Epithelial cell of proximal tubule (primary cell): ENCODE results near the gene MXD1. TPM values are rescaled to one million over a fixed set of nuclear protein-coding genes. Genes with fewer than 3 reads are reported as not detected.

Source experiments
- DNase-seq: peaks from one replicate; pipeline ENCODE4 v3.0.0-alpha.2; 2011; ENCODE audit warnings: low read depth
- H3K4me3 ChIP-seq: 2 replicates; pipeline ENCODE4 v1.5.1; 2011; ENCODE audit warnings: low read depth, mild to moderate bottlenecking, low read length
- total RNA-seq: library from RNA; depleted of rRNA; stranded (reverse); fragments of >200 nt; gene quantifications from 2 replicates; pipeline ENCODE4 v1.2.3, GENCODE V29; 2015
- TF ChIP-seq, protein P1 (sequence below): conservative IDR thresholded peaks from 2 replicates; pipeline ENCODE4 v1.5.1; 2012; ENCODE audit warnings: low read depth, mild to moderate bottlenecking, low read length

Gene MXD1
- total RNA-seq, 1 donor from 2014 or later, result 2.2 TPM

DNA sequence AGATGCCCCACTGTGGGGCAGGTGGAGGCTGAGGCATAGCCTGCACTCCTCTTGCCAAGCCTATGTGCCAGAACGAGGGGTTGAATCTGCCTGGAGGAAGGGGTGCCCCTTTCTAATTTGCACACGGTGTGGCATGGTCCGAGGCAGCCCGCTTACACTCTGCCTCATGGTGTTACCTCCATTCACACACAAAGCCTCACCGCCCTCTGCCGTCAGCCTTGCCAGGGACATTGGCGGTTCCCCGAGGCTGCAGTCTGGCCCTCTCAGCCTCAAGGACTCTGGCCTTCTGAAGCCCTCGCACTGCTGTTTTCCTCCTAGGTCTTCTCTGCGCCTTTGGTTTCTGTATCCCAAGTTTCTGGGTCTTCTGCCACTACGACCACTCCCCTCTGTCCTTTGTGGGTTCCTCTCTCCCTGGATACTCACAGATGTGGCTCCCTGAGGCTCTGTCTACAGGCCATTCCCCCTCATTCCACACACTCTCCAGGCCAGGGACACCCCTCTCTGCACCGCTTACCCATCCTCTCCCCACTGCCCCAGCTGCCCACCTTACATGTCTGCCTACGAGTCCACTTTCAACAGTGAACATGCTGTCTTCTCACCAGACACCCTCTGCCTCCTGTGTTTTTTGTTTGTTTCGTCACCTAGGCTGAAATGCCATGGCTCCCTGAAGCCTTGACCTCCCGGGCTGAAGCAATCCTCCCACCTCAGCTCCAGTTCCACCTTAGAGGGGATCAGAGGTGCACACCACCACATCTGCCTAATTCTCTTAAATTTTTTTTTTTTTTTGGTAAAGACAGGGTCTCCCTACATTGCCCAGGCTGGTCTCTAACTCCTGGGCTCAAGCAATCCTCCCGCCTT, 54.4 kb downstream of the MXD1 start:
- TF ChIP-seq, protein P1, sequence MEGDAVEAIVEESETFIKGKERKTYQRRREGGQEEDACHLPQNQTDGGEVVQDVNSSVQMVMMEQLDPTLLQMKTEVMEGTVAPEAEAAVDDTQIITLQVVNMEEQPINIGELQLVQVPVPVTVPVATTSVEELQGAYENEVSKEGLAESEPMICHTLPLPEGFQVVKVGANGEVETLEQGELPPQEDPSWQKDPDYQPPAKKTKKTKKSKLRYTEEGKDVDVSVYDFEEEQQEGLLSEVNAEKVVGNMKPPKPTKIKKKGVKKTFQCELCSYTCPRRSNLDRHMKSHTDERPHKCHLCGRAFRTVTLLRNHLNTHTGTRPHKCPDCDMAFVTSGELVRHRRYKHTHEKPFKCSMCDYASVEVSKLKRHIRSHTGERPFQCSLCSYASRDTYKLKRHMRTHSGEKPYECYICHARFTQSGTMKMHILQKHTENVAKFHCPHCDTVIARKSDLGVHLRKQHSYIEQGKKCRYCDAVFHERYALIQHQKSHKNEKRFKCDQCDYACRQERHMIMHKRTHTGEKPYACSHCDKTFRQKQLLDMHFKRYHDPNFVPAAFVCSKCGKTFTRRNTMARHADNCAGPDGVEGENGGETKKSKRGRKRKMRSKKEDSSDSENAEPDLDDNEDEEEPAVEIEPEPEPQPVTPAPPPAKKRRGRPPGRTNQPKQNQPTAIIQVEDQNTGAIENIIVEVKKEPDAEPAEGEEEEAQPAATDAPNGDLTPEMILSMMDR, result no peak
- H3K4me3 ChIP-seq, result no peak overlapping the region
- DNase-seq, result no peak

DNA sequence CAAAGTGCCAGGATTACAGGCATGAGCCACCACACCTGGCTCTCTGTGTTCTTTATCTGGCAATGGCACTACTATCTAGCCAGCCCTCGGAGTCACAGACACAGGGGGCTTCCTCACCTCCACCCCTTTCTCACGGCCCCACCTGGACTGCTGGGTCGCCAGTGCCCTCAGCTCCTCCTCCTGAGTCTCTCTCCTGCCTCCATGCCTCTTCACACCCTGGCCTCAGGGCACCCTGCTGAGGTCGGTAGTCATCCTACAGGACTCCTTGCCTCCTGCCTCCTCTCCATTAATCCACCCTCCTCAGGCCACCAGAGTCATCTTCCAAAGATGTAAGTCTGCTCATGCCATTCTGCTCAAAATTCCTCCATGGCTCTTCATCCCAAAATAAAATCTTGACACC, 55.1 kb downstream of the MXD1 start:
- DNase-seq, result no peak
- H3K4me3 ChIP-seq, result no peak overlapping the region
- TF ChIP-seq, protein P1, result no peak

DNA sequence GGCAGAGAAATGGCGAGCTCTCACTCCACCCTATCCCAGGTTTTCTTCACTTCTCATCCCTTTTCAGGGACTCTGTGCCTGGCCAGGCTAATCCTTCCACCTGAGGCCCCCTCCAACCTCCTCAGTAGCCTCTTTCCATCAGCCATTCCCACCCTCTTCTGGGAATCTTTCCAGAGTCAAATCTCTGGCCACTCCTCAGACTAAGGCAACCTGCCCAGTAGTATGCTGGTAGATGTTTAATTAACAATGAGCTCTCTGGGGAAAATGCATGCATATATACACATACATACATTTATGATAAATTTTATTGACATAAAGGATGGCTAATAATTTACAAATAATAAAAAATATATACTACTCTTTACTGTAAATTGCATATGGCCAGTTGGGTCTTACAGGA, 57.9 kb downstream of the MXD1 start:
- TF ChIP-seq, protein P1, result no peak

DNA sequence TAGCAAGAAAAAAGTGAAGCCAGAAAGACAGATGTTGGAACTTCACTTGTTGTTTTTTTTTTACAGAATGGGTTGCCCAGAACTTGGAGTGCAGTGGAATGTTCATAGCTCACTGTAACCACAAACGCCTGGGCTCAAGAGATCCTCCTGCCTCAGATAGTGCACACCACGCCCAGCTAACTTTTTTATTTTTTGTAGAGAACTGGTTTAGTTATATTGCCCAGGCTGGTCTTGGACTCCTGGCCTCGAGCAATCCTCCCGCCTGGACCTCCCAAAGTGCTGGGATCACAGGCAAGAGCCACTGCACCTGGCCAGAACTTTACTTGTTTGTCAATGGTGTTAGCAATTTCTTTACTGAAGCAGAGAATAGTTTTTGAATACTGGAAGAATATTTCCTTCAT, 58.4 kb downstream of the MXD1 start:
- DNase-seq, result no peak
- H3K4me3 ChIP-seq, result no peak overlapping the region
- TF ChIP-seq, protein P1, result no peak

More for the DNA sequence above, 57.9 kb downstream of the MXD1 start:
- no peak for DNase-seq
- no peak overlapping the region for H3K4me3 ChIP-seq

DNA sequence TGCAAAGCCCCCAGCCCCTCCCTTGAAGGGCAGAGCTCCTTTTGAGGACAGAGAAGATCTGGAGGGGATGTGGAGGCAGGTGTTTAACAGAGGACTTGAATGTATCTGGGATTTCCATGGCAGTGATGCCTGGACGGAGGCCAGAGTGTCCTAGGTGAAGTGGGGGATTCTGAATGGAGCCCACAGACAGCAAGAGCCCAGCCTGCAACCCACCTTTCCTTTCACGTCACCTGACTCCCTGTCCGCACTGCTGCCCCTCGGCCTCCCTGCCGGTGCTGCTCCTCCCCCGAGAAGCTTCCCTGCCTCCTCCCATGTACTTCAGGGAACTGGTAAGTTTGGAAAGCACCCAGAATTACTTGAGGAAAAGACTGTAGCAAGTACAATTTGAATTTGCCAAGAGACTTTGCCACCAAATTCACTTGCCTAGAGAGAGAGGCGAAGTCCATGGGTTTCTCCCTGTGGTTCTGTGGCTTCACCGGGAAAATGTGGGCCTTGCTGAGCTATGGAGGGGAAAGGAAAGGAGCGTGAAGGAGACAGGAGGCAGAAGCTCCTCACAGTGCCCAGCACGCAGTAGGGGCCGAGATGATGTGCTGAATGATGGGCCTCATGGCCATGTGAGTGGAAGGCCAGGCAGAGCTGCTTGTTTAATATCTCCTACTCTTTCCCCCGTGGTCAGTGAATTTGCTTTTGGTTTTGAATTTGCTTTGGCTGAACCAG, 60.4 kb downstream of the MXD1 start:
- no peak for DNase-seq
- H3K4me3 ChIP-seq, result no peak overlapping the region
- TF ChIP-seq, protein P1, result no peak

DNA sequence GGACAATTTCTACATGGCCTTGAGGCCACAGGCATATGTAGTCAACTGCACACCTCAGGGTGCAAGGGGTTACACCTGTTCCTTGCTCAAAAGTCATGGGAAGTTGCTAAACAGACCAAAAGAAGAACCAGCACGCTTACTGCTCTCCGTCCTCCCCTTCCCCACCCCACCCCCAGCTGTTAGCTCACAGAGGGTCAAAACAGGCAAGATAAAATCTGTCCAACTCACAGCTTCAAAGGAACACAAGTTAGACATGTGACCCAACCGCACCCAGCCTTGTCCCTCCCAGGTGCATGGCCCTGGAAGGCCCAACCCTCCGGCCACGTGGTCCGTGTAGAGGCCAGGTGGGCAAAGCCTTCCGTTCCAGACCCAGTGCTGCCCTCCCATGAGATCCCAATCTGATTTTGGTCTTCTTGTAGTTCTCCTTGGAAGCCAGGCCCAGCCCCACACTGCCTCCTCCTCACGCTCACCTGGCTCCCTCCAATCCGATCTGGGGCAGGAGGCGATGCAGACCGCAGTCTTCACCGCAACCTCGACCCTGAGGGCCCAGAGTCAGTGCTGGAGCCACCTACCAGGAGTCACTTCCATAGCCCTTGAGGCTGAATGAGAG, 61.0 kb downstream of the MXD1 start:
- DNase-seq, result no peak
- TF ChIP-seq, protein P1, result no peak
- H3K4me3 ChIP-seq, result no peak overlapping the region
